ENCODE measurements around the gene IL4. TPM values are rescaled to one million over a fixed set of nuclear protein-coding genes. Genes with fewer than 3 reads are reported as not detected.

The IL4 gene
- total RNA-seq, 1 donor from 2014 or later = not detected

- Histone ChIP-seq H3K4me1 (no peaks in the 10 kb centered on the region), H3K9me3 (no peaks in the 10 kb centered on the region), H3K4me3 (no peak overlapping the region), H3K27me3 (no peaks in the 10 kb centered on the region), H3K36me3 (peaks cover 36 to 50% of the 10 kb centered on the region in 2 donors), H3K27ac (no peak overlapping the region)
- no peak for TF ChIP-seq CTCF (IDR thresholded peaks at IDR 0.05)
- no peak for DNase-seq (ENCODE audit: low spot score in 2 of 2)
- intact Hi-C loops (cut with DNase I) = no loop called here
Observed at GRCh38 chr5:132637241-132637640, 36.5 kb upstream of the IL4 start.

DNA sequence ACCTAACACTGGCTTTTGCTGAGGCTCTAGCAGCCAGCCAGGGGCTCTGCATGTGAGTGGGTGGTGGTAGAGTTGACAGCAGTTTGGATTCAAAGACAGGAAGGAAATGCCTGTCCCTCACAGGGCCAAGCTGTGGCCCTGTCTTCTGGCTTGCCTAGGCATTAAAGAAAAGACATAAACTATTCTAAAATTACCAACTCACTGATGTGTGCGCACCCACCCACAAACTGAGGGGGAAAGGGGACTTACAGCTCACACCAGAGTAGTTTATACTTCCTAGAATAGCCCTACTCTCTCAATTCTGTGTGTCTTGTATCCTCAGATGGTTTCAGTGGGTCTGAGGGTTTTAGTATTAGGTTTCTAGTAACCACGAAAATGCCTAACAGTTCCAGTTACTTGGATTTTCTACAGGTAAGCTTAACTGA lies 34.1 kb upstream of the IL4 start:
- no peak overlapping the region for H3K4me3 ChIP-seq
- H3K36me3 ChIP-seq = peaks cover 40 to 55% of the 10 kb centered on the region in 2 donors

GRCh38 chr5:132640613-132641012 lies 33.2 kb upstream of the IL4 start:
- TF ChIP-seq CTCF (IDR thresholded peaks at IDR 0.05) = no peak
- Histone ChIP-seq H3K27ac (no peak overlapping the region), H3K4me1 (no peaks in the 10 kb centered on the region), H3K27me3 (no peaks in the 10 kb centered on the region), H3K4me3 (no peak overlapping the region), H3K9me3 (no peaks in the 10 kb centered on the region), H3K36me3 (peaks cover 40 to 55% of the 10 kb centered on the region in 2 donors)
- intact Hi-C loops (cut with DNase I) = loop anchor here (5.0 kb wide), 1 partner anchor 47 kb away; no protein-coding TSS in a partner anchor
- DNase-seq (ENCODE audit: low spot score in 2 of 2) = no peak

More for the DNA sequence above, 34.1 kb upstream of the IL4 start:
- Histone ChIP-seq H3K4me1 (no peaks in the 10 kb centered on the region), H3K27me3 (no peaks in the 10 kb centered on the region), H3K27ac (no peak overlapping the region), H3K9me3 (no peaks in the 10 kb centered on the region)
- no peak for TF ChIP-seq CTCF (IDR thresholded peaks at IDR 0.05)
- intact Hi-C loops (cut with DNase I) = loop anchor here (5.0 kb wide), 1 partner anchor 48 kb away; no protein-coding TSS in a partner anchor
- DNase-seq (ENCODE audit: low spot score in 2 of 2) = no peak

DNA sequence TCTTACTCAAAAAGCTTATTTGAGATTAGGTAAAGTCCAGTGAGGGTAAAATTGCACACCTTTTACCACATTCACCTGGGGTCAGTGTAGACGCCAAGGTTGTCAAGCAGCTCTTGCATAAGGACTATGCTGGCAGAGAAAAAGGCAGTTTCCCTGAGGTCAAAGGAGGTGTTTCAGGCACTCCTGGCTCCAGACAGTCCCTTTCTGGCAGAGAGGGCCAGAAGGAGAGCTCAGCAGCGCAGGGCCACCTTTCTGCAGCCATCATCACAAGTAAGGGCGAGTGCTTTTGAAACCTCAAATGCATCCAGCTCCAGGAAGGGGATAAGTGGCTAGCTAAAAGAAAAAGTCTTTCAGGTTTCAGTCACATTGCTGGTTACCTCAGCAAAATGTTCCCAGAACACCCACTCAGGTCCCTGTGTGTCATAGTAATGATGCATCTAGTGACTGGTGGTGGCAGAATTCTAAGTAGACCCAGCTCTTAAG lies 32.5 kb upstream of the IL4 start:
- Histone ChIP-seq H3K36me3 (peaks cover 40 to 55% of the 10 kb centered on the region in 2 donors), H3K4me1 (no peaks in the 10 kb centered on the region), H3K27me3 (no peaks in the 10 kb centered on the region)

GRCh38 chr5:132641841-132642240 lies 31.9 kb upstream of the IL4 start:
- intact Hi-C loops (cut with DNase I) = loop anchor here (5.0 kb wide), 1 partner anchor 45 kb away; no protein-coding TSS in a partner anchor
- no peak for TF ChIP-seq CTCF (IDR thresholded peaks at IDR 0.05)

More for the DNA sequence above, 32.5 kb upstream of the IL4 start:
- no peak for DNase-seq (ENCODE audit: low spot score in 2 of 2)
- Histone ChIP-seq H3K27ac (no peak overlapping the region), H3K4me3 (no peak overlapping the region), H3K9me3 (no peaks in the 10 kb centered on the region)
- intact Hi-C loops (cut with DNase I) = loop anchor here (5.0 kb wide), 1 partner anchor 46 kb away; no protein-coding TSS in a partner anchor
- TF ChIP-seq CTCF (IDR thresholded peaks at IDR 0.05) = no peak

More at GRCh38 chr5:132641841-132642240, 31.9 kb upstream of the IL4 start:
- no peaks in the 10 kb centered on the region for H3K9me3 ChIP-seq
- H3K27me3 ChIP-seq = no peaks in the 10 kb centered on the region
- DNase-seq (ENCODE audit: low spot score in 2 of 2) = no peak
- peaks cover 40 to 55% of the 10 kb centered on the region in 2 donors for H3K36me3 ChIP-seq
- H3K4me1 ChIP-seq = no peaks in the 10 kb centered on the region
- no peak overlapping the region for H3K4me3 ChIP-seq
- H3K27ac ChIP-seq = no peak overlapping the region

Measured in ascending aorta (tissue), 2 donors.